Activated CD8-positive, alpha-beta memory T cell treated with anti-CD3 and anti-CD28 coated beads for 1 hour (primary cell): Measurements from ENCODE around the gene SORBS2.

ENCODE experiments used
- DNase-seq, 2 donors: peaks; one replicate each; pipeline ENCODE4 v3.0.0-alpha.2; 2020; ENCODE audit warnings: low read depth in 1 of 2; ENCODE audit errors: extremely low read depth in 1 of 2

SORBS2 gene

DNA sequence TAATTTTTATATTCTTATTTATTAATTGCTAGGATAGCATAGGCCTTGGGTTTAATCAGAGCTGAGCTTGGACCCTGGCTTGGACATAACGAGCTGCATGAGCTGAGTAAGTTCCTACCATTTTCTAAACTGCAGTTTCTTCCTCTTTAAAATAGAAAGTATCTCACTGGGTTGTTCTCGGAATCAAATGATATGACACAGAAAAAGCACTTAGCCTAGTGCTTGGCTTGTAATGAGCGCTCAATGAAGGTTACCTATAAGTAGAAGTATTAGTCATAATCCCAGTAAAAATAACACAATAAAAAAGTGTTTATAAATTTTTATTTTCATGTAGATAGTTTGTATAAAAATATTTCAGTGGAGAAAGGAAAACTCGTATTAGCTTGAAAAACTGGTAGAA, 163.4 kb downstream of the SORBS2 start:
- DNase-seq = no peak

- no peak for DNase-seq
Observed at GRCh38 chr4:185645403-185645802, 166.6 kb downstream of the SORBS2 start.

- no peak for DNase-seq
Observed at GRCh38 chr4:185644408-185644807, 167.6 kb downstream of the SORBS2 start.

GRCh38 chr4:185642907-185643306, 169.1 kb downstream of the SORBS2 start:
- DNase-seq = no peak

- no peak for DNase-seq
Observed at GRCh38 chr4:185640811-185641675, 171.0 kb downstream of the SORBS2 start.

GRCh38 chr4:185638548-185639301, 173.3 kb downstream of the SORBS2 start:
- no peak for DNase-seq

DNA sequence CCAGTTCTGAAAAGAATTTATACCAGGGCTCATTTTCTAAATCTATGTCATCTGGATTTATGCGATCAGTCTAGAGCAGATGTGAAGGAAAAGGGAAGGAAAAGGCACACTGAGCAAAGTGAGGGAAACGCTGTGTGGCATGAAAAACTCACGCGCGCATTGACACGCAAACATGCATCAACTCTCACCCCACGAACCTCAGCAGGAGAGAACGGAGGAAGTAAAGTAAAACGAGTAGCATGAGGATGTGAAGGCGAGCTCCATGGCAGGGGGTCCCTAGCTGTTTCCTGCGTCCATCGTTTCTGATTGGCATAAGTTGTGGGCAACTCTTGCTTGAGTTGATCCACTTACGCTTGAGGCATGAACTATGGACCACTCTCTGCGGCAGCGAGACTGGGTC, 173.9 kb downstream of the SORBS2 start:
- DNase-seq = no peak

GRCh38 chr4:185637163-185637875, 174.7 kb downstream of the SORBS2 start:
- no peak for DNase-seq

DNA sequence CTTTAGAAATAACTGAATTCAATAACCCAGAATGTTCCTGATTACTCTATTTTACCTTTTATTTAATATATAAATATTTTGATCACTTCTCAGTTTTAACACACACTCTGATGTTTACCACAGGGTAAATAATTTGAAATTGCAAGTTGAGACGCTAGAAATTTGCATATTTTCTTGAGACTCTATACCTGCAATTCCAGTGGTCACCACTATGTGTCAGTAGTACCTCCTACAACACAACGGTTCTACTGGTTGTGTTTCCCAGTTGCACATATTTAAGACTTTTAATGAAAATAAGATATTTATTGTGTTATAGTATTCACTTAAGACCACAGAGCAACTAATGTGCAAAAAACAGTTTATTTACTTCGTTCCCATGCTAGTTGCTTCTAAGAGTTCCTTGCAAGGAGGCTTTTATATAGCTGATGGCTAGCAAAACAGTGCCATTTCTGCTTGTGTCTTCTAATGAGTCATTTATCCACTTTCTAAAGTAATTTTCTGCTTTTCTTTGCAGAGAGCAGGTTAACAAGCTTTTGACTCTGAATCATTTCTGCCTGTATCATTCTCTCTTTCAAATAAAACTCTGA, 177.8 kb downstream of the SORBS2 start:
- no peak for DNase-seq

- no peak for DNase-seq
Observed at GRCh38 chr4:185626798-185627197, 185.2 kb downstream of the SORBS2 start.

- DNase-seq = no peak
Observed at GRCh38 chr4:185625503-185625902, 186.5 kb downstream of the SORBS2 start.

DNA sequence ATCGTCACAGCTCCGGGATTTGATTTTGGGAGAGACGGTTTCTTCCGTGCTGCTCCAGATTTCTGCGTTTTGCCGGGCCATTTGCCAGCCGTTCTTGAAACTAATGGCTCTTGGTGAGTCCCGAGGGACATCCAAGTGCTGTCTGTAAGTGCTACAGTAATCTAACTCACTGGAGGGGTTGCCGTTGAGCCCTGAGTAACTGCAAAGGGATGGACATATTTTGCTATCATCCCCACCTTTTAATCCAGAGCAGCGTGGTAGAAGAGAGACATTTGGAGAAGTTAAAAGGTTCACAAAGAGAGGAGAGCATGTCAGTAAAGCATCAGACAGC, 187.8 kb downstream of the SORBS2 start:
- no peak for DNase-seq

DNA sequence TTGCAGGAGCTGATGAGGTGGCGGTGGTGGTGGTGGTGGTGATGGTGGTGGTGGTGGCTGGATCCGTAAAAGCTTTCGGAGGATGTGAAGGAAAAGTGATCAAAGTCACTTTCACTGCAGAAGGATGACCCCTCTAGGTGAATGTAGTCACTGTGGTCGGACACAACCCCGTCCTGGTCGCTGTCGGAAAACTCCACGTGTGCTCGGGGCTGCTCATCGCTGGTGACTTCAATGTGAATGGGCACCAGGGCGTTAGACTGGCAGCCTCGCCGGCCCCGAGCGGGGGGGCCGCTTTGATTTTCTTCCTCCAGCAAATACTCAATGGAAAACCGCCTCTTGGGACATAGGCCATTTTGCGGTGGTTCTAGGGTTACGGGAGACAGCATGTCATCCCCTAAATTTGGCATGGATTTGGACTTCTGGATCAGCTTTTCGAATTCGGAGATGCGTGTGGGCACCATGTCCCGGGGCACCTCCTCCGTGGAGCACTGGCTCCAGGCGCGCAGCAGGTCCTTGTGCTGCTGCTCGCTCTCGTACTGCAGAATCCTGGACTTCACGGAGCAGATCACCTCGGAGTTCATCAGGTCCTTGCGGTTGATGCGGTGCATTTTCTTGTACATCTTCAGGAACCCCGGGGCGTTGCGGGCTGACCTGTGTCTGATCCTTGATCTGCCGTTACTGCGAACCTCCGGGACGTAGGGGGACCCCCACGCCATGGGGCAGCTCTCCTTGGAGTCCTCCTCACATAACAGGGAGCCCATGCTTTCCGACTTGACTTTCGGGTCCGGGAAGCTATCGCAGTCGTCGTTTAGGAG, 188.3 kb downstream of the SORBS2 start:
- no peak for DNase-seq

- no peak for DNase-seq
Observed at GRCh38 chr4:185608185-185608584, 203.8 kb downstream of the SORBS2 start.

DNA sequence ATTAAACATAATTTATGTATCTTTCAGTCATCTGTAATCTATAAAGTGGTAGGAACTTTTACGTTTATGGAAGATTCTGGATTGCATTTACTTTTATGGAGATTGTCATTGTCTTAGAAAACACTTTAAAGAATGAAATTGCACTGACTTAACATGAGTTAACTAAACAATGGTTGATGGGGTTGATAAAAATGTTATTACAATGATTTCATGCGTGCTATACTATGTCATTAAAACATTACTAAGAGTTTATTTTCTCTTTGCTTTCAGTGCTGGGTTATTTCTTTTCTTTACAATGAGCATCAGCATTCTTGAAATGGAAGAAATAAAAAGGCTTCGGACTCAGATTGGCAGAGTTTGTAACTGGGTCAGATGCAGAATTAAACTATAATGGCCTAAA, 209.6 kb downstream of the SORBS2 start:
- DNase-seq = no peak

GRCh38 chr4:185600801-185601434, 211.1 kb downstream of the SORBS2 start:
- no peak for DNase-seq

- no peak for DNase-seq
Observed at GRCh38 chr4:185599553-185600243, 212.3 kb downstream of the SORBS2 start.

GRCh38 chr4:185598846-185599552, 213.0 kb downstream of the SORBS2 start:
- no peak for DNase-seq
